ENCODE data around the gene RELT.

DNA sequence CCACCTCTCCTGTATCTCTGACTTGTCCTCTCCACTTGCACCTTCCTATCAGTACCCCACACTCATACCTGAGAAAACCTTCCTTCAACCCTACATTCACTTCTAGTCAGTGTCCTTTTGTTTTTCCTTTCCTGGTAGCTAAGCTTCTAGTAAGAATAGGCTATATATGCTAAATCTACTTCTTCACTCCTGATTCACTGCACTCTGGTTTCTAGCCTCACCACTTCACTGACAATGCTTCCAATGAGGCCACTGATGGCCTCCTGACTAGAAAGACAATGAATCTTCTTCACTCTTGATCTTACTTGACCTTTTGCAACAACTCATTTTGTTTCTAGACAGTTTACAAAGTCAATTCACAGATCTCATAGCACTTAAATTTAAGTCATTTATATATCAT lies 52.0 kb downstream of the RELT start:
- TF ChIP-seq, protein P1, sequence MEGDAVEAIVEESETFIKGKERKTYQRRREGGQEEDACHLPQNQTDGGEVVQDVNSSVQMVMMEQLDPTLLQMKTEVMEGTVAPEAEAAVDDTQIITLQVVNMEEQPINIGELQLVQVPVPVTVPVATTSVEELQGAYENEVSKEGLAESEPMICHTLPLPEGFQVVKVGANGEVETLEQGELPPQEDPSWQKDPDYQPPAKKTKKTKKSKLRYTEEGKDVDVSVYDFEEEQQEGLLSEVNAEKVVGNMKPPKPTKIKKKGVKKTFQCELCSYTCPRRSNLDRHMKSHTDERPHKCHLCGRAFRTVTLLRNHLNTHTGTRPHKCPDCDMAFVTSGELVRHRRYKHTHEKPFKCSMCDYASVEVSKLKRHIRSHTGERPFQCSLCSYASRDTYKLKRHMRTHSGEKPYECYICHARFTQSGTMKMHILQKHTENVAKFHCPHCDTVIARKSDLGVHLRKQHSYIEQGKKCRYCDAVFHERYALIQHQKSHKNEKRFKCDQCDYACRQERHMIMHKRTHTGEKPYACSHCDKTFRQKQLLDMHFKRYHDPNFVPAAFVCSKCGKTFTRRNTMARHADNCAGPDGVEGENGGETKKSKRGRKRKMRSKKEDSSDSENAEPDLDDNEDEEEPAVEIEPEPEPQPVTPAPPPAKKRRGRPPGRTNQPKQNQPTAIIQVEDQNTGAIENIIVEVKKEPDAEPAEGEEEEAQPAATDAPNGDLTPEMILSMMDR (IDR thresholded peaks at IDR 0.05) = no peak
- no peak for TF ChIP-seq ZFX (IDR thresholded peaks at IDR 0.05; ENCODE audit: borderline replicate concordance)
